Thyroid gland (tissue), 4 donors: ENCODE measurements around the gene SH3RF3.

ENCODE experiments used
- CTCF ChIP-seq, 6 experiments: fragments of 200-600 bp in 3 of 6; fragments of 450-650 bp in 3 of 6; sonication (generic) in 3 of 6; IDR thresholded peaks; one replicate each; pipeline ENCODE4 v1.5.1; 2016 to 2019; ENCODE audit warnings: antibody characterized with exemption in 6 of 6, mild to moderate bottlenecking in 2 of 6, inconsistent platforms in 1 of 6, moderate library complexity in 1 of 6
- POLR2A ChIP-seq, 2 donors: fragments of 450-650 bp; IDR thresholded peaks; one replicate each; pipeline ENCODE4 v1.6.1; 2017; ENCODE audit warnings: antibody characterized with exemption in 2 of 2, mild to moderate bottlenecking in 2 of 2, moderate library complexity in 1 of 2

GRCh38 chr2:109396202-109397180, 267.5 kb downstream of the SH3RF3 start:
- TF ChIP-seq POLR2A (IDR thresholded peaks at IDR 0.05) (no peak), CTCF (IDR thresholded peaks at IDR 0.05) (no peak)
